ENCODE measurements around the gene MAB21L1. TPM values are rescaled to one million over a fixed set of nuclear protein-coding genes. Genes with fewer than 3 reads are reported as not detected.

Gene MAB21L1
- total RNA-seq (2022; extraction: Qiagen RNA extraction; ENCODE audit: low read depth) = not detected in 5 replicates

DNA sequence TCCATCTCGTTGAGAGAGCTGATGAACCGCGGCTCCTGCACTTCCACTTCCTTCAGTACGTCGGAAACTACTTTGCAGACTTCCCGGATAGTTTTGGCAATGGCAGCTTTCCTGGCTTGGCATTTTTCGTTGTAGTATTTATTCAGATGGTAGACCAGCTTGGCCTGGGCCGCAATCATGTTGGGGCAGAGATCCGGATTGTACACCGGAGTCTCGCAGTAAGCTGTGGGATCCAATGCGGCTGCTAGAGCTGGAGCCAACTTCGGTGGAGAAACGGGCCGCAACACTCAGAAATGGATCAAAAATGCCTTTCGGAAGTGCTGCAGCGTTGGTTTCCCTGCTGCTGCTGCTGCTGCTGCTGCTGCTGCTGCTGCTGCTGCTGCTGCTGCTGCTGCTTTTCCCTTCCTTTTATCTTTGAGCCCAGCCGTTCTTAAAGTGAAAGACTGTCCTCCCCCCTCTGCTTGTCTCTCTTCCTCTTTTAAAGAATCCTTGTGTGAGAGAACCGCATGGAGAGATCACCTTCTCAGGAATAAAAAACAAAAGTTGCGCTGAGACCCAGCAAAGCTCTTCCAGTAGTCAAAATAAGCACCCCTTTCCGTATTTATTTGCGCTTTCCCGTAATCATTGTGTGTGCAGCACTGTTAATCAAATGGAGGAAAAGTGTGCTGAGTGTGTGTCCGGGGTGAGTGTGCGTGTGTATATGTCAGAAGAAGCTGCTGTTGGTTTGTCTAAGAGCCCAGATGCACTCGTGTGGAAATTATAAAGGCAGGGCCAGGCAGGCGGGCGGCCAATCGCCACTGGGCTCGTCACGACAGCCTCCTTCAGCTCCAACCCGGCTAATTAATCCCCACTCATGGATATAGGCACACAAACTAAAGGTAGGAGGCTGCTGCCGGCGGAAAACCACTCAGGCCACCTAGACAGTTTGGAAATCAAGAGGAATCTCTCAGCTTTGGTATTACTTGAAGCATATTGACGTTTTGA lies at the start of gene MAB21L1:
Gene MAB21L1, minus strand, starts transcription at position 730 of the 984 bp plus-strand sequence. Its CDS starts 551 bp downstream, at position 179.

